DMS153 (cell line): ENCODE data around the gene SOAT2.
"Not testable (repeated sequence)": the region's sequence is repeated elsewhere in the genome, so short reads cannot be mapped to it uniquely, and the experiment has no call there.

Source experiments
- DNase-seq: peaks from one replicate; lab custom pipeline; 2025; lab: John Stamatoyannopoulos, UW

Gene SOAT2

DNA sequence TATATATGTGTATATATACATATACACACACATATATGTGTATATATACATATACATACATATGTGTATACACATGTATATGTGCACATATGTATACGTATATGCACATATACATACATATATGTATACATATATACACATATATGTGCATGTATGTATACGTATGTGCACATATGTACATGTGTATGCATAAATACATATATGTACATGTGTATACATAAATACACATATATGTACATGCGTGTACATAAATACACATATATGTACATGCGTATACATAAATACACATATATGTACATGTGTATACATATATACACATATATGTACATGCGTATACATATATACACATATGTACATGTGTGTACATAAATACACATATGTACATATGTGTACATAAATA, 43.9 kb downstream of the SOAT2 start:
- DNase-seq, result no peak

DNA sequence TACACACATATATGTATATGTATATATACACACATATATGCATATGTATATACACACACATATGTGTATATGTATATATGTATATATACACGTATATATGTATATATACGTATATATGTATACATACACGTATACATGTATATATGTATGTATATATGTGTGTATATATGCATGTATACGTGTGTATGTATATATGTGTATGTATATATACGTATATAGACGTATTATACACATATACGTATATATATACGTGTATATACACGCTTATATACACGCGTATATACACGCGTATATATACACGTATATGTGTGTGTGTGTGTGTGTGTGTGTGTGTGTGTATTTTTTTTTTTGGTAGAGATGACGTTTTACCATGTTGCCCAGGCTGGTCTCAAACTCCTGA, 44.4 kb downstream of the SOAT2 start:
- no peak for DNase-seq

DNA sequence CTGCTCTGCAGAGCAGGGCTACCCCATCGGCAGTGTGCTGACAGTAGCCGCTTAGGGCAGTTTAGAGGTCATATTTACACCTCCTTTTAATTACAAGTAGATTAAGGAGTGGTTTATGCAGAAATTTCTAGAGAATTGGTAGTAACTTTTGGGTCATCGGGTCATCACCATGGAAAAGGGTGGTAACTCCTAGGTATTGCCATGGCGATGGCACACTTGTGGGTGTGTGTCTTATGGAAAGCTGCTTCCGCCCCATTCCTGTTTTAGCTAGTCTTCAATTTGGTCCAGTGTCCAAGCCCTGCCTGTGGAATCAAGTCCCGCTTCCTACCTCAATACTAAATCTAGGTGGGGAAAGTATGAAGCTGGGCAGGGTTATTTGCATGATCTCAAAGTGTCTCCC, 47.8 kb downstream of the SOAT2 start:
- DNase-seq, result no peak

DNA sequence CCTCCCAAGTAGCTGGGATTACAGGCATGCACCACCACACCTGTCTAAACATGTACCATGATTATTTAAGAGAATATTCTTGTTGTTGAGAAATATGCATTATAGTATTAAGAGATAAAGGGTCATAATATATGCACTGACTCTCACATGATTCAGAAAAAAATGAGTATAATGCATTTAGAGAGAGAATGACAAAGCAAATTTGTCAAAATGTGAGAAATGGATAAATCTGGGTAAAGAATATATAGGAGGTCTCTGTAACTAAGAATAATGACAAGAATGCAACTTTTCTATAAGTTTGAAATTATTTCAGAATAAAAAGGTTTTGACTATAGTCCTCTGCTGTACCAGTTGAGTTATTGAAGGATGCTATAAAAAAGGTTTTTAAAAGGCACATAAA, 49.1 kb downstream of the SOAT2 start:
- no peak for DNase-seq

DNA sequence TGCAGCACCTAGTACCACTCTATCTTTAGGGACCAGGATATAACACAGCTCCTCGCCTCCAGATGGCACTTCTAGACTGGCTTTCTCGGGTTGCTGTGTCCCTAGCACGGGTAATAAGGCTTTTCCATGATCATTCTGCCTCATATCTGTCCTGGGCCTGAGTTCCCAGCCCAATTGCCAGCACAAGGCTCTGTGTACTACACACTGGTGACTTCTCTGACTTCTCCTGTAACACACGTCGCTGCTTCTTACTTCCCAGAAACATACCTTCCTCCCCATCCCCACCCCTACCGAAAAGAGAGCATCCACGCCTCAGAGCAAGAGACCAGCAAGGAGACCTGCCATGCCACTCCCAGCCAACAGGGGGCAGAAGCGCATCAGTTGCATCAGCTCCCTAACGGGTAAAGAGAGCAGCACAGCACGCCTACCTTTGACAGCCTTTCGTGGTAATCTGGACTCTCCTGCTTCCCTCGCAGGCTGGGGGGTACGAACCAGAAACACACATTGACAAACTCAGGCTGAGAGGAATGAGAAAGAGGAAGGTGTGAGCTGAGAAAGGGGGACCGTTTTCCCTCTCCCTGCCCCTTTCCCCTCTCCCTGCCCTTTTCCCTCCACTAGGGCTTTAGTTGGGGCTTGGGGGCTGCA, 56.0 kb downstream of the SOAT2 start:
- DNase-seq, result peak; percentile 72

DNA sequence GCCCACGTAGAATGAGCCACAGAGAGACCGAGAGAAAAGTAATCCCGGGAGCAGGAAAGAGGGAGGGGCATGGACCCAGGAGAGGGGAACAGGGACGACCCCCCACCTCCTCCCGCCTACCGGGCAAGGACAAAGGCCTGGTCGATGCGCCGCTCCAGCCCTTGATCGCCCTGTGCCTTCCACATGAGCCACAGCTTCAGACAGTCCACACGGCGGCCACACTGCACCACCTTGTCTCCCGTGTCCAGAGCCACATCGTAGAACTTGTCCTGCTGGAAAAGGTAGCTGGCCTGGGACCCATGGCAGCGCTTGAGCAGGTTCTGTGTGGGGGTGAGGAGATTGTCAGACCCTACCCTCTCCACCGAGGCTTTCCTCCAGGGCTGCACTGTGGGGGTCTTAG, 56.7 kb downstream of the SOAT2 start:
- no peak for DNase-seq

DNA sequence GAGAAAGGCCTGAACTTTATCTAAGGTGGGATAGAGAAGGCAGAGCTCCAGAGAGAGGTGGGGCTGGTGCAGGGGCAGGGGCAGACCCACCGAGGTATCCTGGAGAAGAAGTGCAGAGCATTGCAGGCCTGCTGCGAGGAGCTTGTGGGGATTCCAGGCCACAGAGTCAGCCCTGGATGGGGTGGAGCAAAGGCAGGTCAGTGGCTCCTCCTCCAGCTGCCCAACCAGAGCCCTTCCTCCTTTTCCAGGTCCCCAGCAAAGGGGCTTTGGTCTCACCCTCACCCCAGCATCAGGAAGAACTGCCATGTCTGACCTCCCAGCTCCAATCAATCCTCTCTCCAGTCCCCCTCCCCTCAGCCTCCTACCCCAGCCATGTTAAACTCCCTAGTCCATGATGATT, 57.4 kb downstream of the SOAT2 start:
- no peak for DNase-seq

DNA sequence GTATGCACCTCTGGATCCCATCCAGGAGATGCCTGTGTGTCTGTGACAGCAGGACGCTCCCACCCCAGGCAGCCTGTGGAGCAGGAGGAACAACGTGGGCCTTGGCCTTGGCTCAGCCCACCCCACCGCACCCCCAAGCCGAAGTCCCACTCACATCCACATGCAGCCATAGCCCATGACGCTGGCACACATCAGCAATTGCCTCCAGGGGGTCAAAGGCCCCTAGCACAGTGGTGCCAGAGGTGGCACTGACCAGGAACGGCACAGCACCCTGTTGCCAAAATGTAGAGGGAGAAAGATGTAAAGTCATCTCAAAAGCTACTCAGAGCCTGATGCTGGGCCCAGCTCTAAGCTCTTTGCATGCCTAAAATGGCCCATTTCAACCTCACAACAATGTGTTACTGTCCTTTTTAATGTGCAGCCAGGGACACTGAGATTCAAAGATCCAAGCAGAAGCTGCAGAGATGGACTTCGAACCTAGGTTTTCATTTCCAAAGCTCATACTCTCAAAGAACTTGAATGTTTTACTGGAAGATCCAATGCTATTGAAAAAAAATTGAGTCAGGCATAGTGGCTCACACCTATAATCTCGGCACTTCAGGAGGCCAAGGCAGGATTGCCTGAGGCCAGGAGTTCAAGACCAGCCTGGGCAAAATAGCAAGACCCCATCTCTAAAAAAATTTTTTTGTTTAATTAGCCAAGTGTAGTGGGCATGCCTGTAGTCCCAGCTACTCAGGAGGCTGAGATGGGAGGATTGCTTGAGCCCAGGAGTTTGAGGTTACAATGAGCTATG, 58.0 kb downstream of the SOAT2 start:
- DNase-seq, result no peak

DNA sequence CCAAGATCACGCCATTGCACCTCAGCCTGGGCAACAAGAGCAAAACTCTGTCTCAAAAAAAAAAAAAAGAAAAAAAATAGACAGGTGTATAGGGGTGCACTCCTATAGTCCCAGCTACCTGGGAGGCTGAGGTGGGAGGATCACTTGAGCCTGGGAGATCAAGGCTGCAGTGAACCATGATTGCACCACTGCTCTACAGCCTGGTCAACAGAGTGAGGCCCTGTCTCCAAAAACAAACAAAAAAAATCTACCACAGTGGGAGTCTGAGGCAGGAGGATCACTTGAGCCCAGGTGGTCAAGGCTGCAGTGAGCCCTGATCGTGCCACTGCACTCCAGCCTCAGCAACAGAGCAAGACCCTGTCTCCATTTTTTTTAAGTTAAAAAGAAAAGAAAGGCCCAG, 59.7 kb downstream of the SOAT2 start:
- DNase-seq, result not testable (repeated sequence)

DNA sequence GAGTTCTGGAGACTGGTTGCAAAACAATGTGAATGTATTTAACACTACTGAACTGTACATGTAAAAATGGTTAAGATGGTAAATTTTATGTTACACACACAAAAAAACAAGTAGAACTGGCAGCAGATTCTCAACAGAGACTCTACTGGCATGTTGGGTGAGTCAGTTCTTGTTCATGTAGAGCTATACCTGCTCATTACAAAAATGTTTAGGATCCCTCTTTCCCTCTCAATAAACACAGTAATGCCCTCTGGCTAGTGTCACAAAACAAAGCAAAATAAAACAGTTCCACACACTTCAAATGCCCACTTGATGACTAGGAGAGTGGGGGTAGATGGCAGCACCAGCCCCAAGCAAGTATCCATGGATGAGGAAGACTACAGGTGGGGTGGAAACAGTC, 63.6 kb downstream of the SOAT2 start:
- no peak for DNase-seq

DNA sequence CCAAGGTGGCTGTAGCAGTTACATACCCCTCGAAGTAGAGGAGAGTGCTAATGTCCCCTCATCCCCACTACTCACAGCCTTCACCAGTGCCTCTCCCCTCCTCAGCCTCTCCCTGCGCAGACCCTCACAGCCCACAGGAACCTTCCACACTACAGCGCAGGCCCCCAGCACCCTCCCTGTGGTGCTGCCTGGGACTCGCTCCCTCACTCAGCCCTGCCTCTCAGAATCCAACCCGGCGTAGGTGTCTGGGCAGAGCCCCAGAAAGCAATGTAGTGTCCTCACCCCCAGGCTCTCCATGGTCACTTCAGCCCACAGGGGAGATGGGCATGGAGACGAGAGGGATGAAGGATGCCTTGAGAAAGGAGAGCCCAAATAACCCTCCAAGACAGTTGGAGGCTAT, 66.4 kb downstream of the SOAT2 start:
- no peak for DNase-seq

DNA sequence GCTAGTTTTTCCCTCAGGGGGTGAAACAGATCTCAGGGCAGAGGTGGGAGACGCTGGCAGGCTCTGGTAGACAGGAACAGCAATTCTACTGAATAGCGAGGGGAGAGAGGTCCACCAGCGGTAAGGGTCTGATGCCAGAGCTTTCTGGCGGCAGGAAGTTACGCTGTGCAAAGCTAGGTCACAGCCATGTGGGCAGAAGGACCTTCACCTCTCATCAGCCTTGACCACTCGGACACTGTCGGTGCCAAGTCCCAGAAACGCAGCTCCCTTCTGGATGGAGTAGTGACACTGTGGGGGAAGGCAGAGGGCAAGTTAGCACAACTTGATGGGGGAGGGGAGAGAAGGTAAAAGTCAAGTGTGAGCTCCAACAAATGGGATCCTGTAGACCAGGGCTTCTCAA, 66.9 kb downstream of the SOAT2 start:
- no peak for DNase-seq

DNA sequence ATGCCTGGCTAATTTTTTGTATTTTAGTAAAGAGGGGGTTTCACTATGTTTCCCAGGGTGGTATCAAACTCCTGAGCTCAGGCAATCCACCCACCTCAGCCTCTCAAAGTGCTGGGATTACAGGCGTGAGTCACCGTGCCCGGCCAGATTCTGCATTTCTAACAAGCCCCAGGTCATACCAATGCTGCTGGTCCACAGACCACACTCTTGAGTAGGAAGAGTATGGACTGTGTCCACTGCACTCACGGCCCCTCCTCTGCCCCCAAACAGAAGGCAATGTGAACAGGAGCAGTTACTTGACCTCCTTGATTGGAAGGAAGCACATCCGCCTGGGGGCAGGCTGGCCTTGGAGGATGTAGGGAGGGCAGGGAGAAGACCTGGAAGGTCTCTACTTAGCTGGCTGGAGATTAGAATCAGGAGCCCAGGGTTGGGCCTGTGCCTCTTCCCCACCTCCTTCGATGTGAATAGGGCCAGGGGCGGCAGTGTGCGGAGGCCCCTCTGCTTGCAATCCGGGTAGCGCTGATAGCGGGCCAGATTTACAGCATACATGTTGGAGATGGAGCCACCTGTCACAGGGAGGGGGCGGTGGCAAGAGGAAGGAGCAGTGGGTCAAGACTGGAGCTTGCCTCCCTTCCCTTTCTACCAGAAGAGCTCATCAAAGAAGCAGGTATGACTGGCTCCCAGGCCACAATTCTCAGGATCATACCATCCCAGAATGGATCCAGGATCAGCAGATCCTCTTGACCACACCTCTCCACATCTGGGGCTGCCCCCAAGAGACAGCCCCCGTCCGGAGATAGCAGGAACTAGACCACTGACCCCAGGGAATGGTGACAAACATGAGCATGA, 67.8 kb downstream of the SOAT2 start:
- no peak for DNase-seq

DNA sequence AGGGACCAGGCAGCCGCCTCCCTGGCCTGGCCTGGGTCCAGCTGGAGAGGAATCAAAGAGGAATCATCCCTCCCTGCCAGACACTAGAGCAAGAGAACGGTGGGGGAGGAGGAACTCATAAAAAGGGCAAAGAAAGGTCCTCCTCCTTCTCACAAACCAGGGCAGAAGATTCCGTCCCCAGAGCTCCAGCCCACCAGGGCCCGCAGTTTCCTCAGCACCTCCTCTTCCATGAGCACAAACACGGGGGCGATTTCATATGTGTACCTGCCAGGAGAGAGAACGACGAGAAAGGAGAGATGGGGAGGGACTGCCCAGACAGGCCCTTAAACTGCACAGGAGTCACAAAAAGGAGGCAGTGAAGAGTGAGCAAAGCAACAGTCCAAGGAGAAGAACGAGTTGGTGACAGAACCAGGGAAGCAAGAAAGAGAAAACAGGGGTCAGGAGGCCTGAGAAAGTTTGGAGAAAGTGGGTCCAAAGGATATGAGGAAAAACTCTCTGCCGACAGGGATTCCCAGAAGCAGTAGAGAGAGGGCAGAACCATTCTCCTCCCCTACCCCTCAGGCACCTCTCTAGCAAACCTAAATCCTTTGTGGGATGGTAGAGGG, 68.5 kb downstream of the SOAT2 start:
- no peak for DNase-seq

DNA sequence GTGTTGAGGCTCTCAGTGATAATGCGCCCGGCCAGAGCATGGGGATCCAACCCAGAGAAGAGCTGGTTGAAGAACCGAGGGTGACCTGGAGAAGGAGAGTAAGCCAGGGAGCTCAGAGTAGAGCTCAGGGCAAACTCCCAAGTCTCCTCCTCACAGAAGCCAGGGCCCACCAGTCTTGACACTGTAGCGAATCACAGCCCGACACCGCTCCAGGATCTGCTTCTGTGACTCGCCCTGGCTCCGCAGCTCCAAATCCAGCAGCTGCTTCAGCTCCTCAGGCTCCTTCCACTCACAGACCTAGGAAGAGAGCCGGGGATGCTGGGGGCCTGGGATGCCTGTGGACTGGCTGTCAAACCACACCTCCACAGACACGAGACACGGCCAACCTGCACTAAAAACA, 69.1 kb downstream of the SOAT2 start:
- DNase-seq, result no peak

DNA sequence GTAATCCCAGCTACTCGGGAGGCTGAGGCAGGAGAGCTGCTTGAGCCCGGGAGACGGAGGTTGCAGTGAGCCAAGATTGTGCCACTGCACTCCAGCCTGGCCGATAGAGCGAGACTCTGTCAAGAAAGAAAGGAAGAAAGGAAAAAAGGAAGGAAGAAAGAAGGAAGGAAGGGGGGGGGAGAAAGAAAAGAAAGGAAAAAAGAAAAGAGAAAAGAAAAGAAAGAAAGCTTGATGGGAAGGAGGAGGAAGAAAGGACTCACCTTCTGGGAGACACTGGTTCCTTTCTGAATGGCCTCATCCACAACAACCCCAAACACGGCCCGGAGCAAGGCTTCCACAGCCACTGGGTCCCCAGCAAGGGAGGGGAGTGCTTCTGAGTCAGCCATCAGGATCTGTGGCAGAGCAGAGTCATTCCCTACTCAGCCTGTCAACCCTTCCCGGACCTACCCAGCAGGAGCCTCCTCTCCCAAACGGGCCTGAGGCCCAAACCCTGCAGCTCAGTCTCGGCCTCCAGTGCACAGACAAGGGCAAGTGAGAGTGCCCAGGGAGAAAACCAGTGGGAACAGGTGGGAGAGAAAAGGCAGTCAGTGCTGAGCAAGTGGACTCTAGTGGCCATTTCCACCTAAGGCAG, 69.9 kb downstream of the SOAT2 start:
- DNase-seq, result no peak
